ENCODE results near the gene HDAC4.

HDAC4 gene

DNA sequence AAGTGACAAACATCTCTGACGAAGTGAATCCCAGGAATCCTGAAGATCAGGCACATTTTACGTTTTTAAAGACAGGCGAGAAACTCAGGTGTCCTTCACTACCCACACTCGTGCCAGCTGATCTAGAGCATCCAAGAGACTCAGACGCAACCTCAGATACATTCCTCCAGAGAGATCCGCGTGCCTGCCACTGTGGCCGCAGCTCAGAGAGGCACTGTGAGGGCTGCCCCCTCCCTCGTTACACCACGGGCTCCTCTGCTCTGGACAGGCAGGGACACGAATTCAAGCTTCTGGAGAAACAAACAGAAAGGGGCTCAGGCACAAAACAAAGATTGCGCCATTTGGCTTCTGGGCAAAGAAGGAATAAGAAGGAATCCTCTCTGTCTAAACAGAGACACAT lies 268.0 kb downstream of the HDAC4 start:
- Histone ChIP-seq H3K27me3 (ENCODE audit: control insufficient read depth, insufficient read depth, low read length) (no peaks in the 10 kb centered on the region), H3K36me3 (ENCODE audit: control insufficient read depth, insufficient read depth, low read length) (peaks cover 24% of the 10 kb centered on the region), H3K9me3 (ENCODE audit: control insufficient read depth, insufficient read depth, low read length) (no peaks in the 10 kb centered on the region), H3K4me3 (ENCODE audit: low read depth, low read length) (no peak overlapping the region), H3K4me1 (ENCODE audit: control insufficient read depth, insufficient read depth, low read length) (no peaks in the 10 kb centered on the region), H3K9ac (ENCODE audit: low read depth, low read length) (no peak overlapping the region)

DNA sequence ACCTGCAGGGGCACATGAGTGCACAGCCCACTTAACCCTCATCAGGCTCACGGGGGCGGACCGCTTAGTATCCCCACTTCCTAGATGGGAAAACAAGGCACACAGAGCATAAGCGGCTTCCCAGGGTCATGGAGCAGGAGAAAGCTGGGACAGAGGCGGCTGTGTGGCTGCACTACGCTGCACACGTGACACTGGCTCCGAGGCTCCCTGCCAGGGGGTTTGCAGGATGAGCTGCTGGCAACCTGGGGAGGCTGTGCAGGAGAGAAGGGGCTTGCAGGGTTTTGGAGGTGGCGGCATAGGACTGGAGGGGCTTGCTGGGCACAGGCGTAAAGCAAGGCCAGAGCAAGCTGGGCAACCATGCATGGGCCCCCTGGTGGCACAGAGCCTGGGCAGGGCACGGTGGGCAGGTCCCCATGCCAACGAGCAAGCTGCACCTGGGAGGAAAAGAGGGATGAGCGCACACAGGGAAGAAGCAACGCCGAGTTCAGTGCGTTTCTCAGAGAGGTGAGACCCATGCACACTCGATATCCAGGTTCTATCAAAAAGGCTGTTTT lies 268.6 kb downstream of the HDAC4 start:
- H3K27me3 ChIP-seq (ENCODE audit: control insufficient read depth, insufficient read depth, low read length) = no peaks in the 10 kb centered on the region
- no peaks in the 10 kb centered on the region for H3K9me3 ChIP-seq (ENCODE audit: control insufficient read depth, insufficient read depth, low read length)
- peaks cover 24% of the 10 kb centered on the region for H3K36me3 ChIP-seq (ENCODE audit: control insufficient read depth, insufficient read depth, low read length)
- H3K9ac ChIP-seq (ENCODE audit: low read depth, low read length) = no peak overlapping the region
- H3K4me3 ChIP-seq (ENCODE audit: low read depth, low read length) = no peak overlapping the region
- H3K4me1 ChIP-seq (ENCODE audit: control insufficient read depth, insufficient read depth, low read length) = no peaks in the 10 kb centered on the region

DNA sequence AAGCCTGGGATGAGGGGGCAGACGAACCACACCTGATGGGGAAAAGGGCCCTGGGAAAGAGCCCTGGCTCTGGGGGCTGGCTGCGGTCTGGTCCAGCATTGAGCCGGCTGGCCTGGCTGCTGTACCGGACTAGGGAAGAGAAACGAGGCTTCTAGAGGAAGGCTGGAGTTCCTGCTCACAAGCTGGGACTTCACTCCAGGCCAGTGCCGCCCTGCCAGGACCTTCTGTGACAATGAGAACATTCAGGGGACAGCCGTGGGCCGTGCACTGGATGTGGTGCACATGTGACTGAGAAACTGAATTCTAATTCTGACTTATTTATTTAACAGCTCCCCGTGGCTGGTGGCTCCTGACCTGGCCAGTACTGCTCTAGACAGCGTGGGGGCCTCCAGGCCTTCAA lies 269.3 kb downstream of the HDAC4 start:
- H3K4me1 ChIP-seq (ENCODE audit: control insufficient read depth, insufficient read depth, low read length) = no peaks in the 10 kb centered on the region
- no peaks in the 10 kb centered on the region for H3K27me3 ChIP-seq (ENCODE audit: control insufficient read depth, insufficient read depth, low read length)
- H3K36me3 ChIP-seq (ENCODE audit: control insufficient read depth, insufficient read depth, low read length) = peaks cover 24% of the 10 kb centered on the region

DNA sequence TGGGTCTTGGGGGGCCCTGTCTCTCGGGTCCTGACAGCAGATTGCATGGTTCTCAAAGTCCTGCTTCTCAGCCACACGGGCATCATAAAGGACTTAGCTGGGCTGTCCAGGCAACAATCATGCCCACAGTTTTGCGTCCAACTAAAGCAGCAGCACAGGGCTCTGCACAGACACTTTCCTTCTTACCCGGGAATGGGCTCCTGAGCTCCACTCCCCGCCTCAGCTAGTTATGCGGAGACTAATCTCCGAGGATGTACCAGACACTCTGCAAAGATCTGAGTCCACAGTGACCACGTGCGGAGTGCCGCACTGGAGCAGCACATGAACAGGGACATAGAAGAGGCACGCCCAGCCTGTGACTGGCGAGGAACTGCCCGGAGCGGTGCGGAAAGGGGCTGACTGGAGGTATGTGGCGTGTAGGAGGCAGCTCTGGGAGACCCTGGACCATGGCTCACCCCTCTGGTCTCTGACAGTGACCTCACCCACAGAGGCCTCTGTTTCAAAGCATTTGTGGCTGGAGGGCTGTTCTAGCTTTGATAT lies 270.0 kb downstream of the HDAC4 start:
- Histone ChIP-seq H3K9ac (ENCODE audit: low read depth, low read length) (no peak overlapping the region), H3K36me3 (ENCODE audit: control insufficient read depth, insufficient read depth, low read length) (peaks cover 30% of the 10 kb centered on the region), H3K4me3 (ENCODE audit: low read depth, low read length) (no peak overlapping the region), H3K4me1 (ENCODE audit: control insufficient read depth, insufficient read depth, low read length) (no peaks in the 10 kb centered on the region), H3K9me3 (ENCODE audit: control insufficient read depth, insufficient read depth, low read length) (no peaks in the 10 kb centered on the region), H3K27me3 (ENCODE audit: control insufficient read depth, insufficient read depth, low read length) (no peaks in the 10 kb centered on the region)

More for the DNA sequence above, 269.3 kb downstream of the HDAC4 start:
- Histone ChIP-seq H3K9me3 (ENCODE audit: control insufficient read depth, insufficient read depth, low read length) (no peaks in the 10 kb centered on the region), H3K9ac (ENCODE audit: low read depth, low read length) (no peak overlapping the region), H3K4me3 (ENCODE audit: low read depth, low read length) (no peak overlapping the region)

DNA sequence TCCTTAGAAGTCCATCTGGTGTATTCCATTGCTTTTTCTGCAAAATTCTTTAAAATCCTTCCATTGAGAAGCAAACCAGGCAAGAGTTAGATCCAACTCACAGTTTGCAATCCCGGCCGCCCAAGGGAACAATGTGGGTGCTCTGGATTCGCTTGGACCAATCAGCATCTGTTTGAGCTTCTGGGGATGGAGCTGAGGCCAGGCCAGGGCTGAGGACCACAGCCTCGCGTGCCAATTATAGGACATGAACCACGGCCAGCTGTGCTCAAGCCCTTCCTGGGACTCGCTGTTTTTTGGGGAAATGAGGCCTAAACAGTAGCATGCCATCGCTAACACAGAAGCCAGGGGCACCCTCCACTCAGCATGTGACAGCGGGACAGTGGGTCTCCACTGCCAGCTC lies 270.8 kb downstream of the HDAC4 start:
- Histone ChIP-seq H3K4me1 (ENCODE audit: control insufficient read depth, insufficient read depth, low read length) (no peaks in the 10 kb centered on the region), H3K9ac (ENCODE audit: low read depth, low read length) (no peak overlapping the region), H3K4me3 (ENCODE audit: low read depth, low read length) (no peak overlapping the region), H3K27me3 (ENCODE audit: control insufficient read depth, insufficient read depth, low read length) (no peaks in the 10 kb centered on the region), H3K9me3 (ENCODE audit: control insufficient read depth, insufficient read depth, low read length) (no peaks in the 10 kb centered on the region), H3K36me3 (ENCODE audit: control insufficient read depth, insufficient read depth, low read length) (peaks cover 39% of the 10 kb centered on the region)

DNA sequence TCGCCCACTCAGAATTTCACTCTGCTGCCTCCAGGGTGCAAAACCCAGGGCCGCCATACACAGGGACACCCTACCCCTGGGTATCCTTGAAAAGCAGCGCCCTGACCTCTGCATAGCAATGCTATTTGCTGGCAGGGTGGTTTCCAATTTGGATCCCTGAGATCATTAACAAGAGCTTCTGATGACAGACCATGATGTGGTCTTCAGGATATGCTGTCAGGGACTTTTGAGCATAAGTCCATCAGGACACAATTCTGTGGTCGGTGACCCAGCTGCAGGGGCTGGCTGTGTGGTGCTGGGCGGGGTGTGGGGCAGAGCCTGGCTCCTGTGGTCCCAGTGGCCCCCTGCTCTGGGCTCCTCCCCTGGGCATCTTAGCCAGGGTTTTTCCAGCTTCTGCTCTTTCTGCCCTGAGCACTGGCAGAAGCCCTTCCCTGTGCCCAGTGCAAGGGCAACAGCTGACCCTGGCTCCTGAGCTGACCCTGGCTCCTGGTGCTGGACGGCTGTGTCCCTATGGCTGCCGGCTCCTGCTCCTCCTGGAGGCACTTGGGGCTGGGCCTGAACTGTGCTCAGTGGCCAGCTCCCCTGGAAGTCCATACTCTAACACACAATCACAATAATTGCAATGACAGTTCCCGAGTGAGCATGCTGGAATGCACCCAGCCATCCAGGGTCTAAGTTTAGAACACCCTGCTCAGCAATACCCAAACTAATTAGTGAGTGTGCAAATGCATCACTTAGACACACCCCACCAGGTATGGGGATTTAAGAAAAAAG lies 271.5 kb downstream of the HDAC4 start:
- H3K9me3 ChIP-seq (ENCODE audit: control insufficient read depth, insufficient read depth, low read length) = no peaks in the 10 kb centered on the region
- H3K27me3 ChIP-seq (ENCODE audit: control insufficient read depth, insufficient read depth, low read length) = no peaks in the 10 kb centered on the region
- no peak overlapping the region for H3K4me3 ChIP-seq (ENCODE audit: low read depth, low read length)
- H3K4me1 ChIP-seq (ENCODE audit: control insufficient read depth, insufficient read depth, low read length) = no peaks in the 10 kb centered on the region
- peaks cover 44% of the 10 kb centered on the region for H3K36me3 ChIP-seq (ENCODE audit: control insufficient read depth, insufficient read depth, low read length)
- H3K9ac ChIP-seq (ENCODE audit: low read depth, low read length) = no peak overlapping the region

DNA sequence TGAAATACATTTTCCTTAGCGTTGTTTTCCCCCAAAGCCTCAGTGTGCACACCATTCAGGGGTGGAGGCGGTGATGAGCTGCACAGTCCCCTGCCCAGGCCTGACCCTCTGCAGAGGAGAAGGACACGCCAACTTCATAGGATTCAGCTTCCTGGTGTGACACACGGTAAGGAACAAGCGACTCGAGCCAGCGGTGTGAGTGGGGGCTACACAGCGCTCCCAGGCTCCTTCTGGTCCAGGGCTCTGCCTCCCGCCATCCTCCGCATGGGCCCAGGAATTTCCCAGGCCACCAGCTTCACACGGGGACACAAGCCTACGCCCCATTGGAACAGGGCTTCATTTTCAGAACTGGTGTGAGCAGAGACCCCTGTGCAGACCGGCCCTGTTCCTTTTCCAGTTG lies 272.1 kb downstream of the HDAC4 start:
- no peaks in the 10 kb centered on the region for H3K4me1 ChIP-seq (ENCODE audit: control insufficient read depth, insufficient read depth, low read length)
- H3K9ac ChIP-seq (ENCODE audit: low read depth, low read length) = no peak overlapping the region
- peaks cover 42% of the 10 kb centered on the region for H3K36me3 ChIP-seq (ENCODE audit: control insufficient read depth, insufficient read depth, low read length)
- no peaks in the 10 kb centered on the region for H3K9me3 ChIP-seq (ENCODE audit: control insufficient read depth, insufficient read depth, low read length)
- H3K4me3 ChIP-seq (ENCODE audit: low read depth, low read length) = no peak overlapping the region
- no peaks in the 10 kb centered on the region for H3K27me3 ChIP-seq (ENCODE audit: control insufficient read depth, insufficient read depth, low read length)

DNA sequence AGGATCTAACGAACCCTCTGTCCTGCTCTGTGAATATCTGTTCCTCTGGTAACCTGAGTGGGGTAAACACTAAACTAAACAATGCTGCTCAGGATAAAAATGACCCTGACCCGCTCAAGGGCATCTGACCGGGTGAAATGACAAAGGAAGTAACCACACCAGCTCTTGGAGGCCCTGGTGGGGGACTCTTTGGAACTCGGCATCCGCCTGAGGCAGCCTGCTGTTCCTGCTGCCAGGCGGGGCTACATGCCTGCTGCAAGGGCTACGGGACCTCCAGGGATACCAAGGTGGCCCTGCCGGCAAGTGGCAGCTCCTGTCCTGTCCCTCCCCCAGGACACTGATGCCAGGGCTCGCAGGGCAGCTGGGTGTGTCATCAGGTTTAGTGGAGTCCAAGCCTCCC lies 273.3 kb downstream of the HDAC4 start:
- Histone ChIP-seq H3K4me1 (ENCODE audit: control insufficient read depth, insufficient read depth, low read length) (no peaks in the 10 kb centered on the region), H3K9ac (ENCODE audit: low read depth, low read length) (no peak overlapping the region), H3K27me3 (ENCODE audit: control insufficient read depth, insufficient read depth, low read length) (no peaks in the 10 kb centered on the region), H3K9me3 (ENCODE audit: control insufficient read depth, insufficient read depth, low read length) (no peaks in the 10 kb centered on the region), H3K4me3 (ENCODE audit: low read depth, low read length) (no peak overlapping the region), H3K36me3 (ENCODE audit: control insufficient read depth, insufficient read depth, low read length) (peaks cover 36% of the 10 kb centered on the region)

DNA sequence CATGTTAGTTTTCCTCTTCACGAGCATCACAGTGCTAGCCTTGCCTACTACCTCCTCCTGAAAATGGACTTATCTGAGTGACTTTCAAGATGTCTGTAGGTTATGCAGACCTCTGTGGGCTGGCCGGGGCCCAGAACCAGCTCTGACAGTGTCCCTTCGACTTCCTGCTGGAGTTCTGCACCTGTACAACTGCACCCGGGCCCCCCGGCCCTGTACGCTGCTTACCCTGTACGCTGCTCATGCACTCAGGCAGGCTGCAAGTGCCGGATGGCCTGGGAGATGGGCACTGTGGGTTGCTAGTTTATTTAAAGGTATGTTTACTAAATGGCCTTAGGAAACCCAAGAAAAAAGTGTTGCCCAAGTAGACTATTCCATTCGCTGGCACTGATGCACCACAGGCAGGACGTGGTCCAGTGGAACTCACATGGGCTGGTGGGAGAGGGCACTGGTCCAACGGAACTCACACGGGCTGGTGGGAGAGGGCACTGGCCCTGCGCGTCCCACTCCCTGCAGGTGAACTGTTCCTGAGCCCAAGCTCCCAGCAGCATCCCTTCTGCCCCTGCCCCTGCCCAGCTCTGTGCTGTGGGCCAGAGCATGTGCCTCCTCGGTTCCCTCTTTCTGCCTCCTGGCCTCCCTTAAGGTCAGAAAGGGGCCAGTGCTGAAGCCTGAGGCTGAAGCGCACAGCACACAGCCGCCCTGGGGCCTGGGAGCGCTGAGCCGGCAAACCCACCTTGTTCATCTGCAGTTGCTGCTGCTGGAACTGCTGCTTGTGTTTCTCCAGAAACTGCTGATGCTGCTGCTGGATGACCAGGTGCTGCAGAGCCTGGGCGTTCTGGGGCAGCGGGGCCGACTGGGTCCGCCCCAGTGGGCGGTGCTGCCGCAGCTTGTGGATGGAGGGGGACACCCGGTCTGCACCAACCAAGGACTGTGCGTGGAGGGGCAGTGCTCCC lies 274.8 kb downstream of the HDAC4 start:
- Histone ChIP-seq H3K9me3 (ENCODE audit: control insufficient read depth, insufficient read depth, low read length) (no peaks in the 10 kb centered on the region), H3K36me3 (ENCODE audit: control insufficient read depth, insufficient read depth, low read length) (peaks cover 27% of the 10 kb centered on the region), H3K9ac (ENCODE audit: low read depth, low read length) (no peak overlapping the region), H3K27me3 (ENCODE audit: control insufficient read depth, insufficient read depth, low read length) (no peaks in the 10 kb centered on the region), H3K4me3 (ENCODE audit: low read depth, low read length) (no peak overlapping the region), H3K4me1 (ENCODE audit: control insufficient read depth, insufficient read depth, low read length) (no peaks in the 10 kb centered on the region)

DNA sequence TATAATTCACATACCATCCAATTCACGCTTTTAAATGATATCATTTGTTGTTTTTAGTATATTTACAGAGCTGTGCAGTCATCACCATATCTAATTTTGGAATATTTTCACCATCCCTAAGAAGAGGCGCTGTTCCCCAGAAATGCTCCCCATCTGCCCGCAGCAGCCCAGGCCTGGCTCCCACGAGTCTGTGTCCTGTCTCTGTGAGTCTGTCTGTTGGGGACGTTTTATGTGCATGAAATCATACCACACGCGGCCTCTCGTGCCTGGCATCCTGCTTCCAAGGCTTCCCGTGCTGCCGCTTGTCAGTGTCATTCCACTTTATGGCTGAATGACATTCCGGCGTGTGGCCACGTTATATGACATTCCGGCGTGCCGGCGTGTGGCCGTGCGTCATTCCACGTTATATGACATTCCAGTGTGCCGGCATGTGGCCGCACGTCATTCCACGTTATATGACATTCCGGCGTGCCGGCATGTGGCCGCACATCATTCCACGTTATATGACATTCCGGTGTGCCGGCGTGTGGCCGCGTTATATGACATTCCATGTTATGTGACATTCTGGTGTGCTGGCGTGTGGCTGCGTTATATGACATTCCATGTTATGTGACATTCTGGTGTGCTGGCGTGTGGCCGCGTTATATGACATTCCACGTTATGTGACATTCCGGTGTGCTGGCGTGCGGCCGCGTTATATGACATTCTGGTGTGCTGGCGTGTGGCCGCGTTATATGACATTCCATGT lies 276.5 kb downstream of the HDAC4 start:
- H3K36me3 ChIP-seq (ENCODE audit: control insufficient read depth, insufficient read depth, low read length) = peaks cover 25% of the 10 kb centered on the region
- no peaks in the 10 kb centered on the region for H3K4me1 ChIP-seq (ENCODE audit: control insufficient read depth, insufficient read depth, low read length)
- no peaks in the 10 kb centered on the region for H3K27me3 ChIP-seq (ENCODE audit: control insufficient read depth, insufficient read depth, low read length)
- H3K4me3 ChIP-seq (ENCODE audit: low read depth, low read length) = no peak overlapping the region
- no peak overlapping the region for H3K9ac ChIP-seq (ENCODE audit: low read depth, low read length)
- no peaks in the 10 kb centered on the region for H3K9me3 ChIP-seq (ENCODE audit: control insufficient read depth, insufficient read depth, low read length)

DNA sequence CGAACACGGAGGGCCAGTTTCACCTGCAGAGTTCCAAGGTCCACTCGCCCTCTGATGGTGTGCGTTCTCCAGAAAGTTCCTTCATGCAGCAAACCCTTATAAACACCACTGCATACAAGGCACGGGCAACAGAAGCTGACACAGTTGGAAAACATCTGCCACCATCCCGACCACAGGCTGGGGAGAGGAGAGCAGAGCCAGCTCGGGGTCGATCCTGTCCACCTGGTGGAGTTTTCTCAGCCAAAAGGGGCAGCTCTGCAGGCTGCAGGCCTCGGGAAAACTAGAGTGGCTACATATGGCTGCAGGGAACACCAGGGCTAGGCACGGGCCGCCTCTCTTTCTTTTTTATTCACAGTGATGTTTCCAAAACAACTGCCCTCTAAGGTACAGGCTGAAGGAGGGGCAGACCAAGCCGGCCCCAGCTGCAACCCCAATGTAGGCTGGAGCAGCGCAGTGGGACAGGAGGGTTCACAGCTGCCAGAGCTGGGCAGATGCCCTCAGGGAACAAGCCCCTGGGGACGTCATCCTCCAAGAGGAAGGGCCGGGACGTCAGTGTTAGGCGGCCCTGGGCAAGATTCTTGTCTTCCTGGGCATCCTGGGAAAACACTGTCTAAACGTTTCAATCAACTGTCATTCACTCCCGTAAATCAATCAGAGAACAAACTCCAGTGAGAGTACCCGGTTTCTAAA lies 278.3 kb downstream of the HDAC4 start:
- Histone ChIP-seq H3K9ac (ENCODE audit: low read depth, low read length) (no peak overlapping the region), H3K9me3 (ENCODE audit: control insufficient read depth, insufficient read depth, low read length) (no peaks in the 10 kb centered on the region), H3K27me3 (ENCODE audit: control insufficient read depth, insufficient read depth, low read length) (no peaks in the 10 kb centered on the region), H3K36me3 (ENCODE audit: control insufficient read depth, insufficient read depth, low read length) (peaks cover 23% of the 10 kb centered on the region), H3K4me3 (ENCODE audit: low read depth, low read length) (no peak overlapping the region), H3K4me1 (ENCODE audit: control insufficient read depth, insufficient read depth, low read length) (no peaks in the 10 kb centered on the region)

Data from iPS-15b (cell line).